MCF 10A (cell line): ENCODE data around the gene GJA3. TPM values are rescaled to one million over a fixed set of nuclear protein-coding genes. Genes with fewer than 3 reads are reported as not detected.

Experiments
- BruUV-seq: library from RNA; stranded (reverse); fragments of 400-500 nt; replicated peaks from 2 replicates; lab custom pipeline; 2021; lab: Mats Ljungman, UMichigan
- CTCF ChIA-PET: fragments of 300-600 bp; sonication (Branson Sonifier 250); formaldehyde crosslinking; extraction: SDS; loops from one replicate; lab custom pipeline; 2021; ENCODE audit warnings: antibody characterized with exemption, inconsistent platforms; lab: Yijun Ruan, JAX
- POLR2A ChIA-PET: fragments of 300-600, 350-650 bp; sonication (Branson Sonifier 250); formaldehyde crosslinking; extraction: SDS; loops from one replicate; lab custom pipeline; 2020; ENCODE audit warnings: antibody characterized with exemption, inconsistent platforms; lab: Yijun Ruan, JAX
- DNase-seq: peaks from one replicate; pipeline ENCODE4 v3.0.0-alpha.2; 2018; ENCODE audit not compliant: unreplicated experiment
- H3K27ac Mint-ChIP-seq: one replicate; pipeline ENCODE4 v1.8.0; 2022; ENCODE audit warnings: mild to moderate bottlenecking, low read depth, mixed read lengths; ENCODE audit not compliant: unreplicated experiment
- H3K27me3 Mint-ChIP-seq: one replicate; pipeline ENCODE4 v1.8.0; 2022; ENCODE audit warnings: mixed read lengths; ENCODE audit not compliant: insufficient read depth, unreplicated experiment
- H3K36me3 Mint-ChIP-seq: one replicate; pipeline ENCODE4 v1.8.0; 2022; ENCODE audit warnings: mild to moderate bottlenecking, moderate library complexity, mixed read lengths; ENCODE audit not compliant: insufficient read depth, unreplicated experiment
- H3K4me1 Mint-ChIP-seq: one replicate; pipeline ENCODE4 v1.8.0; 2022; ENCODE audit warnings: mixed read lengths; ENCODE audit not compliant: insufficient read depth, unreplicated experiment
- H3K4me3 Mint-ChIP-seq: one replicate; pipeline ENCODE4 v1.8.0; 2022; ENCODE audit warnings: mild to moderate bottlenecking, moderate library complexity, mixed read lengths; ENCODE audit not compliant: unreplicated experiment
- H3K9me3 Mint-ChIP-seq: one replicate; pipeline ENCODE4 v1.8.0; 2022; ENCODE audit warnings: mixed read lengths; ENCODE audit not compliant: unreplicated experiment
- intact Hi-C: fragments of 100-400 bp; cut with micrococcal nuclease; formaldehyde crosslinking; loops from 2 replicates; pipeline ENCODE4 v1.14.1; 2022
- total RNA-seq: library from RNA; stranded (reverse); gene quantifications from 2 replicates; pipeline ENCODE4 v1.2.3, GENCODE V29; 2022
- TF ChIP-seq, protein P1 (sequence below): fragments of 200-600 bp; IDR thresholded peaks from one replicate; pipeline ENCODE4 v1.8.0; 2022; ENCODE audit warnings: antibody characterized with exemption, mild to moderate bottlenecking; ENCODE audit not compliant: unreplicated experiment

Gene GJA3
- total RNA-seq, 1 experiment from 2014 or later = 4.7 TPM

DNA sequence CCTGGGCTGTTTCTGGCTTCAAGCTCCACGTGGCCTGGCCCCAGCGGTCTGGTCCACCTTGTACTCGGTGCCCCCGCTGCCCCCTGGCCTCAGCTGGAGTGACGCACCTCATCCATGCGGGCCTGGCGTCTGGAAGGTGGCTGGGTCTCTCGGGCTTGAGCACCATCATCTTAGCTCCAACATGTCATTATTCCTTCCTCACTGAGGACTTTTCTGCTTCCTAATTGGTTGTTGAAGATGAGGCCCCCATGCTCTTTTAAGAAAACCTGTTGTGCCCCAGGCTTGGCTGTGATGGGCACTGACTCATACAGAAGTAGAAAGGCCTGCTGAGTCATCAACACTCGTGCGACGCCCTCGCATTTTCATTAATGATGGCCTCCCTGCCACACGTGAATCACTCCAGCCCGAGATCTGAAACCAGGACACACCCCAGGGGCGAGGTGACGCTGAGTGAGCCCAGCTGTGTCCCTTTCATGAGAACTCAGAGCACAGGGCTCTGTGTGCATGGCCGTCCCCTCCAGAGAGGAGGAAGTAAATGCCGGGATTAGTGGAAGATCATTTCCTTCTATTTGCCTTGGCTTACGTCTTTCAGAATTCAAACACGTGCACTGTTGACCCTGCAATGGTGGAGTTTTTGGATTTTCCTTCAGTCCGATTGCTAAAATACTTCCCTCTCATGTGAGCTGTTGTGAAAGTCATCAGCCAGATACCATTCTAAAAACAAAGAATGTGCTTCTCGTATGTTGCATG, 14.0 kb upstream of the GJA3 start:
- Mint-ChIP-seq H3K4me3 (peak overlapping the region; percentile 62), H3K27me3 (no peaks in the 10 kb centered on the region), H3K4me1 (peaks cover 23% of the 10 kb centered on the region), H3K36me3 (no peaks in the 10 kb centered on the region), H3K27ac (peak overlapping the region; percentile 92), H3K9me3 (no peaks in the 10 kb centered on the region)
- ChIA-PET POLR2A (interaction anchor here (0.5 to 2.2 kb wide), 6 partner anchors 11 to 727 kb away, joined by 3 to 5 read pairs (median 4); partner anchors contain the start of genes XPO4 and ZMYM5), CTCF (interaction anchor here (0.6 to 2.6 kb wide), 5 partner anchors 11 to 819 kb away, joined by 3 to 11 read pairs (median 3); no protein-coding TSS in a partner anchor)
- intact Hi-C loops = no loop called here
- TF ChIP-seq, protein P1, sequence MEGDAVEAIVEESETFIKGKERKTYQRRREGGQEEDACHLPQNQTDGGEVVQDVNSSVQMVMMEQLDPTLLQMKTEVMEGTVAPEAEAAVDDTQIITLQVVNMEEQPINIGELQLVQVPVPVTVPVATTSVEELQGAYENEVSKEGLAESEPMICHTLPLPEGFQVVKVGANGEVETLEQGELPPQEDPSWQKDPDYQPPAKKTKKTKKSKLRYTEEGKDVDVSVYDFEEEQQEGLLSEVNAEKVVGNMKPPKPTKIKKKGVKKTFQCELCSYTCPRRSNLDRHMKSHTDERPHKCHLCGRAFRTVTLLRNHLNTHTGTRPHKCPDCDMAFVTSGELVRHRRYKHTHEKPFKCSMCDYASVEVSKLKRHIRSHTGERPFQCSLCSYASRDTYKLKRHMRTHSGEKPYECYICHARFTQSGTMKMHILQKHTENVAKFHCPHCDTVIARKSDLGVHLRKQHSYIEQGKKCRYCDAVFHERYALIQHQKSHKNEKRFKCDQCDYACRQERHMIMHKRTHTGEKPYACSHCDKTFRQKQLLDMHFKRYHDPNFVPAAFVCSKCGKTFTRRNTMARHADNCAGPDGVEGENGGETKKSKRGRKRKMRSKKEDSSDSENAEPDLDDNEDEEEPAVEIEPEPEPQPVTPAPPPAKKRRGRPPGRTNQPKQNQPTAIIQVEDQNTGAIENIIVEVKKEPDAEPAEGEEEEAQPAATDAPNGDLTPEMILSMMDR = no peak
- no TSS peak for BruUV-seq
- DNase-seq = peak; percentile 97

DNA sequence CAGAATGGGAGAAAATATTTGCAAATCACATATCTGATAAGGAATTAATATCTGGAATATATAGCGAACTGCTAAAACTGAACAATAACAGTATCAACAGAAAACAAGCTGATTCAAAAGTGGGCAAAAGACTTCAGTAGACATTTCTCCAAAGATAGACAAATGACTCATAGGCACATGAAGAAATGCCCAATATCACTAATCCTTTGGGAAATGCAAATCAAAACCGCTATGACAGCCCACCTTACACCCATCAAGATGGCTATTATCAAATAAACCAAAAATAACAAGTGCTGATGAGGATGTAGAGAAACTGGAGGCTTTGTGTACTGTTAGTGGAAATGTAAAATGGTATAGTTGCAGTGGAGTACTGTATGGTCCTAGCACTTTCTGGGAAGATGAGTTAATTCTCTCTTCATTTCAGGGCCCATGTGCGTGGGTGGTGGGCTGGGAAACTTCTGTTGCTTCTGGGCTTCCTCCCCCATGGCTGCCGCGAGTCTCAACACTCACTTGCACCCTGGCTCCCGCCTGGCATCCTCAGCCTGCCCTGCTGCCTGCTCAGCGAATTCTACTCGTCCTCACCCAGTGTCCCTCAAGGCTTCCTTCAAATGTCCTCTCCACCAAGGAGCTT, 12.4 kb upstream of the GJA3 start:
- DNase-seq = no peak
- BruUV-seq = no TSS peak
- intact Hi-C loops = no loop called here
- no peak overlapping the region for H3K4me3 Mint-ChIP-seq
- TF ChIP-seq, protein P1 = no peak
- H3K27me3 Mint-ChIP-seq = no peaks in the 10 kb centered on the region
- CTCF ChIA-PET = no interaction called here
- H3K36me3 Mint-ChIP-seq = no peaks in the 10 kb centered on the region
- POLR2A ChIA-PET = no interaction called here
- peaks cover 21% of the 10 kb centered on the region for H3K4me1 Mint-ChIP-seq
- no peaks in the 10 kb centered on the region for H3K9me3 Mint-ChIP-seq
- H3K27ac Mint-ChIP-seq = no peak overlapping the region

DNA sequence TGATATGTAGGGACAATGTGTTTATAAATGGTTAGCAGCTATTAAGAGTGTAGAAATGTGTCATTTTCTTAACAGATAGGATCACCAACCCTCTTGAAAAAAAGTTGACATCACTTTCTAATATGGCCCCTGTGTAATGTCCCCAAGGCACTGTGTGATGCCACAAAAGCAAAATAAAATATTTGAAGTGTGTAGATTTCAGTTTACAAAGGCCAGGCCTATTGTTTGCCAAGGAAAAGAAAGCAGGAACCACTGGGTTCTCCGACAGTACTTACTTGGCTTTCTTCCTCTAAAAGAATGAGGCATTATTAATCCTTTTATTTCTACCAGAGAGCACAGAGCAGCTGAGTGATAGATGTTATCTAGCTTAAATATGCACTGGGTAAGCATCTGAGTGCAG, 10.5 kb upstream of the GJA3 start:
- H3K4me3 Mint-ChIP-seq = no peak overlapping the region
- no TSS peak for BruUV-seq
- no peaks in the 10 kb centered on the region for H3K36me3 Mint-ChIP-seq
- TF ChIP-seq, protein P1 = no peak
- H3K9me3 Mint-ChIP-seq = no peaks in the 10 kb centered on the region
- no peak for DNase-seq
- intact Hi-C loops = no loop called here
- peaks cover 16% of the 10 kb centered on the region for H3K4me1 Mint-ChIP-seq
- ChIA-PET POLR2A (interaction anchor here (1.1 kb wide), 1 partner anchor 11 kb away, joined by 3 read pairs; the partner anchor contains the start of gene GJA3), CTCF (interaction anchor here (0.7 kb wide), 1 partner anchor 753 kb away, joined by 3 read pairs; no protein-coding TSS in a partner anchor)
- H3K27me3 Mint-ChIP-seq = no peaks in the 10 kb centered on the region
- H3K27ac Mint-ChIP-seq = no peak overlapping the region

DNA sequence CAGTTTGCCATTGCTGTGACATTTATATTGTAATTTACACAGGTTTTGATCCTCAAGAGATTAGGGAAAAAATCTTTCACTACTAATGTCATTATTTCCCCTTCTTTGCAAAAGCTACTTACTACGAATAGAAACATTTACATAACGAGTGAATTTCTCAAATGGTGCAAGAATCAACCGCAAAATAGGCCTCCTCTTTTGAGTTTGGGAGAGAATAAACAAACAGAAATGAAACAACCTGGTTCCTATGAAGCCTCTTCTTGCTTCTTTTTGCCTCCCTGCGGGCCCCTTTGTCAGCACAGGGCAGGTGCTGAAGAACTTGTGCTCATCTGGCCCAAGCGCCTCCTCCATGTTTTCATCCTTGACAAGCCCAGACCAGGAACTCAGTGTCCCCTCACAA, 10.1 kb upstream of the GJA3 start:
- Mint-ChIP-seq H3K27ac (no peak overlapping the region), H3K4me3 (no peak overlapping the region), H3K4me1 (peaks cover 14% of the 10 kb centered on the region), H3K9me3 (no peaks in the 10 kb centered on the region), H3K36me3 (no peaks in the 10 kb centered on the region), H3K27me3 (no peaks in the 10 kb centered on the region)
- CTCF ChIA-PET = interaction anchor here (0.5 to 0.7 kb wide), 3 partner anchors 124 to 753 kb away, joined by 3 read pairs; no protein-coding TSS in a partner anchor
- POLR2A ChIA-PET = no interaction called here
- BruUV-seq = no TSS peak
- TF ChIP-seq, protein P1 = no peak
- intact Hi-C loops = no loop called here
- no peak for DNase-seq
